GM15510 (cell line): ENCODE data around the gene VEPH1.

ENCODE experiments used
- POLR2A ChIP-seq: IDR thresholded peaks from 3 replicates; pipeline ENCODE4 v1.6.1; 2011; ENCODE audit warnings: borderline replicate concordance; ENCODE audit not compliant: insufficient read length; ENCODE audit errors: extremely low read depth

The VEPH1 gene

GRCh38 chr3:157310329-157311052, 192.7 kb downstream of the VEPH1 start:
- no peak for TF ChIP-seq POLR2A

DNA sequence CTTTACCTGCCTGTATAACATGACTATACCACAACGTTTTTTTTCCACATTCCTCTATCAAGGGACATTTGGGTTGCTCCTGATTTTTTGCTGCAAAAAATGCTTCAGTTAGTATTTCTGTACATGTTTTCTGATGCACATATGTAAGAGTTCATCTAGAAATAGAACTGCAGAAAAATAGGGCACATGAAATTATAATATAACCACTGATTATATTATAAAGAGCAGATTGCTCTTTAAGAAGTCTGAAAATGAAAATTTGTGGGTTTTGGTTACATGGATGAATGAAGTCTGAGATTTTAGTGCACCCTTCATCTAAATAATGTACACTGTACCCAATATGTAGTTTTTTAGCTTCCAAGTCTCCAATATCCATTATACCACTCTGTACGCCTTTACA, 196.7 kb downstream of the VEPH1 start:
- TF ChIP-seq POLR2A: no peak

GRCh38 chr3:157305392-157305791, 197.8 kb downstream of the VEPH1 start:
- TF ChIP-seq POLR2A: no peak

DNA sequence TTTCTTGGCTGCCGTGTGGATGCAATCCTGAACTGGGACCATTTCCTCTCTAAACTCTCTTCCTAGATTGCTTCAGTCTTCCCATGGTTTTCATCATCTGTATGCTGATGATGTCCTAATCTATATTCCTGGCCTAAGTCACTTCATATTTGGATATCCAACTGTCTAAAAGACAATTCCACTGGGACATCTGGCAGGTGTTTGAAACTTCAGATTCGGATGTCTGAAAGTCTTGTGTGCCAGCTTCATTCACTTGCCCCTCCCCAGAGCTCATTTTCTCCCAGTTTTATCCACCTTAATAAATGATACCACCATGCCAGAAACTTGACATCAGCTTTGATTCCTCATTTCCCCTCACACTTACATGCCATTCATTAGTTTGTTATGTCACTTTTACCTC, 201.5 kb downstream of the VEPH1 start:
- no peak for TF ChIP-seq POLR2A

DNA sequence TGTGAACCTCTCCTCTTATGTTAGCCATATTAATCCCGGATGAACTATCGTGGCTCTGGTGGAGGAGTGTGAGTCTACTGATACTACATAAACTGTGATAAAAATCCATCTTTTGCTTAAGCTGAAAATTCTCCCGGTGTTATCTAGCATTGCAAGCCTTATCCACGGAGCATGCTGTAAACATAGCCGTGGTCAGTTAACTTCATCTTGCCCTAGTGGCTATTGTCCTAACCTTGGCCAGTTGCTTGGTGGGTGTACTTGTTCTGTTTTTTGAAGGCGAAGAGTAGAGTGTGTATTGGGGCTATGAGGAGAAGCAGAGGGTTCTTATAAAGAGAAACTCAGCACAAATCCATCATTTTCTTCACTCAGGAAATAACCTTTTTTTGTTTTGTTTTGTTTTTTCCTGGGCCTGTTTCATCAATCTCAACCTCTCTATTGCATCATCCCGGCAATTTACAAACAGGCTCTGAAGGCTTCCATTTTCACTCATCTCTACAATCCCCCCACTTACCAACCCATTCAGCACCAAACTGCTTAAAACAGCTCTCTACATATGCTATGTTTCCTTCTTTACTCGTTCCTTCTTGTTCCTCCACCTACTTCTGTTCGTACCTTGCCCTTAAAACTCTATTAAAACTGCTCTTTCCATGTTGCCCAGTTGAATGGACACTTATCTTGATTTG, 202.1 kb downstream of the VEPH1 start:
- no peak for TF ChIP-seq POLR2A

DNA sequence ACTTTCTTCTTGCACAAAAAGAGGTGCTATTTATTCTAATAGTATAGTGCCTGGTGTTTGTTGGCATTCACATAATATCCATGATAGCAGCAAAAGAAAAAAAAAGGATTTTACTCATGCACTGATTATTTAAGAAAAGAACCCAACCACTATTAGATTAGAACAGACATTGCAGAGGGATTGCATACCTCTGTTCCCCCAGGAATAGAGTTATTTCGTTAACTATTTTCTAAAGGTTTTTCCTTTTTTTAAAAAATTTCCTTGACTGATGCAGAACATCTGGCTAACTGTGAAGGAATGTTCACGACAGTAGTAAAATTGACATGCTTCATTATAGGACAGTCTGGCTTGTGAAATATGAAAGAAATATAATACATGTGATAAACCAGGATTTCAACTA, 203.1 kb downstream of the VEPH1 start:
- no peak for TF ChIP-seq POLR2A

GRCh38 chr3:157297328-157297915, 205.8 kb downstream of the VEPH1 start:
- TF ChIP-seq POLR2A: no peak

DNA sequence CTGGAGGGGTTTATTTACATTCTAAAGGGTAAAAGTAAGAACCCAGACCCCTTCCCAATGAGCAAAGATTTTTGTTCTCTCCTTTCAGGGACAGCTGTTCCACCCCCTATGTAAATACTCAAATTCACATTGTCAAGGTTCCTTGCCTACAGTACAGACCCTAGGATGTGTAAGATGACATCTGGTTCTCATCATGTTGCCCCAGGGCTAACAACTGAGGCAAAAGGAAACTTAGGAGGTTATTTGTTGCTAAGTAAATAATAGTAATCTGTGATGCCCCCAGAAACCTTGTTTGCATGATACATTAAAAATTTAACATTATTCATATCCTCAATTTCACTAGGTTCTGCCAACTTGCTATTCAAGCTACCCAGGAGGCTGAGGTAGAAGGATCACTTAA, 208.3 kb downstream of the VEPH1 start:
- TF ChIP-seq POLR2A: no peak

GRCh38 chr3:157294491-157294890, 208.7 kb downstream of the VEPH1 start:
- TF ChIP-seq POLR2A: no peak

DNA sequence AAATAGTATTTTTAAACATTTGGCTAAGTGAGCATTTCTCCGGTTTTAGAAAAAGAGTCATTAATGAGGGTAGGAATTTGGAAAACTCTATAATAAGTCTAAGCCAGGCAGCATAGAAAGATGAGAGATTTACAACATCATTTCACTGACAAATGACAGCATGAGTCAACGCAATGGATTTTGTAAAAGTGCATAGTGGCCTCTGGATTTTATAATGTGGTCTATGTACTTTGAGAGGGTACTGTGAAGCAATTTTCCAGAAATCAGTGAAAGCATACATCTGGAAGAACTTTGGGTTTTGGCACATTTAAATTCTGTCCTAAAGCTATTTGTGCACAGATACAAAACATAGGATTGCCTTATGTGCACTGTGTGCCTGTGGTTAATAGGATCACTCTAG, 212.4 kb downstream of the VEPH1 start:
- no peak for TF ChIP-seq POLR2A

- TF ChIP-seq POLR2A: no peak
These were observed 217.2 kb downstream of the VEPH1 start for GRCh38 chr3:157285966-157286365.

DNA sequence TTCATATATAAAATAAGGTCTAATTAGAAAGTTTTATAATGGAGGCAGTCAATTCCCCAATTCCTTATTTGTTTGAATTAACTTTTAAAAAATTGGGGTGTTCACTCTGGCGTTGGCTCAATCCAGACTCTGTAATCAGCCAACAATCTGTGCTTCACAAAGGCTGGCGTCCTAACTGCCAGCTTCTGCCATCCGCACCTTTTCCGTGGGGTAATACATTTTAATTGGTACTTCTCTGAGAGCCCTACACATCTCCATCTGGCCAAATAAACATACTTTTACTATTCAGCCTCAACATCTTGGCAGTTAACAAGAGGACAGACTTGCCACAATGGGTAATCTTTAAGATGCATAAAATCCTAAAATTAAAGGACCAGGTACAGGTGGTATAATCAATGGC, 218.1 kb downstream of the VEPH1 start:
- no peak for TF ChIP-seq POLR2A

DNA sequence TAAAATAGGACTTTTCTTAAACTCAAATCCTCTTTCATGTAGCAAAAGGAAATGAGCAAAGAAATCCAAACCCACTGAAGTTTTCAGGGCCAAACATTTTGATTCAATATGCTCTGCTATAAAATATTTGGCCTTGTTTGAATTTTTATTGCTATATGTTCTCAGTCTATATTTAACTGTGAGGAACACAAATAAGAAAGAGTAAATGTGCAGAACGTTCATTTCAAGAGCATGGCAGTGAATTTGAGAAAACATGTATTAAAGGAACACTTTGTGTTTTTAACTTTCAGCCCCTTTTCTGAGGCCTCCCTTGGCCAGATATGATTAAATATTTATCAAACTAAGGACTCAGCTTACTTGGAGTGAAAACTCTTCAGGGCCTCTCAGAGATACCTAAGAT, 218.5 kb downstream of the VEPH1 start:
- no peak for TF ChIP-seq POLR2A

DNA sequence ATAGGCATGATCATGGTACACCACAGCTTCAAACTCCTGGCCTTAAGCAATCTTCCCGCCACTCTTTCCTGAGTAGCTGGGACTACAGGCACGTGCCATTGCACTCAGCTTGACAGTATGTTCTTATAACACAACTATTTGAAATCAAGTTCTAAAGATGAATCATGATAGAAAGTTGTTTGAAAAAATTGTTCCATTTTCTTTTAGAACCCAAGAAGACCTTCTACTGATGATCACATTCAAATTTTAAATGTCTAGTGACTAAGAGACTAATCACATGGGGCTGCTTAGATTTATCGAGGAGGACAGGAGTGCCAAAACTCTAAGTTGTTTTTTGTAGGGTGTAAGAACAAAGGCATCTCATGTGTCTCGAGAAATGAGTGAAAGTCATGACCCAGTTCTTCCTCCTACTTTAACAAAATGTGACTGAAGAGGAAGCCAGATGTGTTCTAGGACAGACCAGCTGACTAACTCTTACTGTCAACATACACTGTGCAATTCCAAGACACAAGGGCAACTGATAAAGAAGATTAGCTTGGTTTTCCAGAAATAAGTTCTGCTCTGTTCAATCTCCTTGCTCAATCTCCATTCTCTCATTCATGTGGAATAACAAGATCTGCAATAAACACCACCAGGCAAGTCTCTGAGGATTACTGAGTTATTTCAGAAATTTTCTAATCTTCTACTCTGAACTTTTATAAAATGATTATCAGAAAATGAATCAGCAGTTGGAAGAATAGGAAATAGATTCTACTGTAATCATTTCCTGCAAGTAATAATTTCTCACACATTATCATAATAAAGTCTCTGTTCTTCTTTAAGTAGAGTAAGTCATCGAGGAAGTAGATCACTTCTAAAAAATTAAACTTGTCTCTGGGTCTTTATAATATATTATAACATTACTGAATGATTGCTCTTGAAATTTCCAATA, 220.7 kb downstream of the VEPH1 start:
- no peak for TF ChIP-seq POLR2A

GRCh38 chr3:157280786-157281185, 222.4 kb downstream of the VEPH1 start:
- TF ChIP-seq POLR2A: no peak
